OCI-M2 (cell line): Measurements from ENCODE around the gene TMCO2.
A peak's percentile ranks its signal among the peaks of the same experiment; 100 is the strongest.

Source experiments
- DNase-seq: peaks from one replicate; lab custom pipeline; 2025; ENCODE audit not compliant: unreplicated experiment; lab: John Stamatoyannopoulos, UW

TMCO2 gene

DNA sequence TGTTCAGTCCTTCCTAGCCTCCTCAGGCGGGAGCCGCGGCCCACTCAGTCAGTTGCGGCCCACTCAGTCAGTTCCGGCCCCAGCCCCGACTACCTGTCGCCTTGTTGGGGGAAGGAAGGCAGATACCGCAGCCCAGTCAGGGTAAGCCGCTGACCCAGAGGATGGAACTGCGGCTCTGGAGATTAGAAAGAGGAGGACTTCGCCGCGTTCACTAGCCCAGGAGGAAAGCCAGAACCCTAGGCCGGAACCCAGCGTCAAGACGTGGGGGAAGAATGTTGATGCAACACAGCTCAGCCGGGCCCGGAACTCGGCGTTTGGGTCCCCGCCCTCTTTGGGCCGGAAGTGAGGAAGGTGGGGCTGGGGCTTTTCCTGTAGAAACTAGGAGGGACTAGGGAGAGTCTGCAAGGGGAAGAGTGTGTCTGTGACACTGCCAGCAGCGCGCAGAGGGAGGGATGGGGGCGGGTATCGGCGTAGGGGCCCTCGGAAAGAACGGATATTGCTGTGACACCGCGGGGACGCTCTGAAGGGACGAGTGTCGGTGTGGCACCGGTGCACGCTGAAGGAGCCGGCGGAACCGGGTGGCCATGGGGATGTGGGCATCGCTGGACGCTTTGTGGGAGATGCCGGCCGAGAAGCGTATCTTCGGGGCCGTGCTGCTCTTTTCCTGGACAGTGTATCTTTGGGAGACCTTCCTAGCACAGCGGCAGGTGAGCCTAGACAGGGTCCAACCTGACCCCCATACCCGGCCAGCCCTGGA, 10.1 kb downstream of the TMCO2 start, which contains the start of gene ZMPSTE24:
TSS of gene ZMPSTE24 (plus strand) at position 549 of the 757 bp plus-strand sequence. CDS start at position 585, 36 bp downstream.
- DNase-seq = peak; percentile 68

DNA sequence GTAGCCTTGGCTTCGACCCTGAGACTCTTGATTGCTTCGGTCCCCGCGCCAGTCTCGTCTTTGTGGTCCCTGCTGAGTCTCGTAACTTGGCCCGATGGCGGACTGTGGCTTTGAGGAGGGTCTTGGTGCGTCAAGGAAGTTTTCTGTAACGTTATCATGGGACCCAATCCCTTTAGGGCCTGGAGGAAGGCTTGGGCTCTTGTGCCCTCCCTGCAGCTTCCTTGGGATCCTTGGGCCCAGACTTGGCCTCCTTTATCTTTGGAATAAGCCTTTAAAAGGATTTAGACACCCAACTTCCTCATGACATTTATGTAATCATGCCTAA, 10.7 kb downstream of the TMCO2 start:
- no peak for DNase-seq

DNA sequence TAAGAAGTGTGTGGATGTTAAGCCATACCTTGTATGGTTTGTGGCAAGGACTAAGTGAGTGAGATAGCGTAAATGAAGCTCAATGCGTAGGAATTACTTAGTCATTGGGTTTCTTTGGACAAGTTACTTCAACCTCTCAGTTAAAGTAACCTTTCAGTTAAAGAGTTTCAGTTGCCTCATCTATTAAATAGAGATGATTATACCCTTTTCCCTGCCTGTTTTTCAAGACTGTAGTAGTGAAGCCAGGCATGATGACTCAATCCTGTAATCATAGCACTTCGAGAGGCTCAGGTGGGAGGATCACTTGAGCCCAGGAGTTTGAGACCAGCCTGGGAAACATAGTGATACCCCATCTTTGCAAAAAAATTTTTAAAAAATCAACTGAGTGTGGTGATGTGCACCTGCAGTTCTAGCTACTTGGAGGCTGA, 16.6 kb downstream of the TMCO2 start:
- no peak for DNase-seq

DNA sequence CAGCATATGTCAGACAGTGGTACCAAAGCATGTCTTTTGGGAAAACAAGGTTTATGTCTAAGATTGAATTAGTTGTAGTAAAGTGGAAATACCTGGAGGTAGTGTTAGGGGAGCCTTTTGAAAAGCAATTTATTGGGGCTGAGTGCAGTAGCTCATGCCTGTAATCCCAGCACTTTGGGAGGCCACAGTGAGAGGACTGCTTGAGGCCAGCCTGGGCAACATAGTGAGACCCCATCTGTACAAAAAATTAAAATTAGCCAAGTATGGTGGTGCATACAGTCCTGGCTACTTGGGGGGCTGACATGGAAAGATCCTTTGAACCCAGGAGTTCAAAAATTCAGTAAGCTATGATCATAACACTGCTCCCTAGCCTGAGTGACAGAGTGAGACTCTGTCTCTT, 17.6 kb downstream of the TMCO2 start:
- DNase-seq = no peak

DNA sequence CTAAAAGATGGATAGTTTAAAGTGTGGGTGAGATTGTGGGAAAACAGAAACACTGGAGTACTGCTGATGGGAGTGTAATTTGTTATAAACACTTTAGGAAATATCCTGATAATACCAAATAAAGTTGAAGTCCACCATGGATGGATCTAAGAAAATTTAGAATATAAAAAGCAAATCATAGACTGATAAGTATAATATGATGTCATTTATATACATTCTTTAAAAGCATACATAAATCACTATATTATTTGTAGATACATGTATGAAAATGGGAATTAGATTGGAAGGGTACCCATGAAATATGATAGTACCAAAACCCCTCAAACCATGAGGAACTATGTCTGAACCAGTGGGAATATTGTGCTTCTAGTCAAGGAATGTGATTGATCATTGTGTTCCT, 18.2 kb downstream of the TMCO2 start:
- DNase-seq = no peak

DNA sequence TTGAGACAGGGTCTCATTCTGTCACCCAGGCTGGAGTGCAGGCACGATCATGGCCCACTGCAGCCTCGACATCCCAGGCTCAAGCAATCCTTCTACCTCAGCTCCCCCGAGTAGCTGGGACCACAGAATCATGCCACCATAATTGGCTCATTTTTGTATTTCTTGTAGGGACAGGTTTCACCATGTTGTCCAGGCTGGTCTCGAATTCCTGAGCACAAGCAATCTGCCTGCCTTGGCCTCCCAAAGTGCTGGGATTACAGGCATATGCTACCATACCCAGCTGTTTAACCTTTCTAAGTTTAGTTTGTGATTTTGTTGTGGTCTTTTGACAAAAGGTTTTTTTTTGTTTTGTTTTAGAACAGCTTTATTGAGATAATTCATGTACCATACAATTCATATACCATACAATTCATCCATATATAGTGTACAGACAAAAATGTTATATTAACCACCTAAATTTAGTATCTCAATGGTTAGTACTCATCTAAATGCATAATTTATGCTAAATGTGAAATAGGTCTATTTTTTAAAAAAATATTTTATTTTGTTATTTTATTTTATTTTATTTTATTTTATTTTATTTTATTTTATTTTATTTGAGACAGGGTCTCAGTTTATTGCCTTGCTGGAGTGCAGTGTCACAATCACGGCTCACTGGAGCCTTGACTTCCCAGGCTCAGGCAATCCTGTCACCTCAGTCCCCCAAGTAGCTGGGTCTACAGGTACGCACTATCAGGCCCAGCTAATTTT, 19.2 kb downstream of the TMCO2 start:
- no peak for DNase-seq

DNA sequence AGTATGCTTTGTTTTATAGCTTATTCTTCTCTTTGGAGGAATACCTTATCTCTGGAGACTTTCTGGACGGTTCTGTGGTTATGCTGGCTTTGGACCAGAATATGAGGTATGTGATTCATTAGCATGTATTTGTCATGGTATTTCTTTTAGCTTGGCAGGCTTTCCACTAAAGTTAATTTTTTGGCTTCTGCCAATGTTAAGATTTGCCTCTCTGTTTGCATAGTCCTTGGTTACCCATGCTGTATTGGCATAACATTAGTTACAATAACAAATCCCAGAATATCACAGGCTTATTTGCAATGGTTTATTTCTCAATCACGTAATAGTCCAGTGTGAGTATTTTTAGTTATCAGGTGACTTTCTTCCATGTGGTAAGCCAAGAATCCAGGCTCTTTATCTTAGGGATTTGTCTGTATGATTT, 20.0 kb downstream of the TMCO2 start:
- no peak for DNase-seq

DNA sequence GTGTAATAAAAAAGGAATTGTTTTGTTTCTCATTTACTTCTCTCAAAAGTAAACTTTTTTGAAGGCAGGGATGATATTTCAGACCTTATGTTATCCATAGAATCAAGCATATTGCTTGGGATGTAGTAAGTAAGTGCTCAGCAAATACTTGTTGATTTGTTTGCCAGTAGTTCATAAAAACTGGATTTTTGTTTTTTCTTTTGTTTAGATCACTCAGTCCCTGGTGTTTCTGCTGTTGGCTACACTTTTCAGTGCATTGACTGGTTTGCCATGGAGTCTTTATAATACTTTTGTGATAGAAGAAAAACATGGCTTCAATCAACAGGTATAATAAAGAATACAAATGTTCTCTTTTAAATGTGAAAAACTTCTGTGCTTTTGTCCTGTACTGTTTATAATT, 20.5 kb downstream of the TMCO2 start:
- no peak for DNase-seq

DNA sequence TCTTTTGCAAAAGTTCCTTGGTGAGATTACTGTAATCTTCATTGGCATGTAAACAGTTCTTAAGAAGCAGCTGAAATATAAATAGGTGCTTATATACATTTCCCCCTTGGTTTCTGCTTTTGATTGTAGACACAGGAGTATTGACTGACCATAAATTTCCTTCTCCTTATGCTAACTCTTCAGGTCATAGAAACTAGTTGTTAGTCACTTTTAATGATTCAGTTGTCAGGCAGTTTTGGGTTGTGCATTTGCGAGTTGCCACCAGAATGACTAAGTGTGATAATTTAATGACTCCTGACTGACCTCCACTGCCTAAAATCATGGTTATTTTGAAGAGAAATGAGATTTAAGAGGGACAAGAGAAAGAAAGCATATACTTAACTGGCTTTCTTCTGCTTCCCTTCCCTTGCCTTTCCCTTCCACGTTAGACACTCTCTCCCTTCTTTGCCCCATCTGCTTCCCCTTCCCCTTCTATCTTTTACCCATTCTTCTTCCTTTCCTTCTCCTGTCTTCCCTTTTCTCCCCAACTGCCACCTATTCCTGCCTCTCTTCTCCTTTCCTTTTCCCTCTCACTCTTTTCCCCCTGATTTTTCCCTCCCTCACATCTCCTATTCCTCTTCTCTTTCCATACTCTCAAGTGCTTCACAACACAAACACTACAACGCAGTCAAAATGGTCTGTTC, 22.6 kb downstream of the TMCO2 start:
- DNase-seq = no peak

DNA sequence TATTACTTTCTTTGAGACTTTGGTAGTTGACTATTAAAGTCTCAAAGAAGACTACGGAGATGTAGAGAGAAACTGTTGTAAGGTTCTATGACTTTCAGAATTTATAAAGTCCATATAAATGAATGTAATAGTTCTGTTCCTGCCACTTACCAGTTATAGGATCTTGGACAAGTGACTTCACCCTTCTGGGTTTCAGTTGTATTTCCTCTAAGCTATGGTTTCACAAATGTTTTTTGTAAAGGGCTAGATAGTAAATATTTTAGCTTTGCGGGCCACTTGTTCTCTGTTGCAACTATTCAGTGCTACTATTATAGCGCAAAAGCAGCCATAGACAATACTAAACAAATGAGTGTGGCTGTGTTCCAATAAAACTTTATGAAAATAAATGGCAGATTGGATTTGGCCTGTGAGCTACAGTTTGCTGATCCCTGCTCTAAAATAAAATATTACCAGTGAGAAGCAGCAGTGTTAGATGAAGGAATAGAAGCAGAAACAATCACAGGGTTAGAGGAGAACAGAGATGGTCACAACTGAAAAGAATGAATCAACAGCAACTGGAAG, 25.0 kb downstream of the TMCO2 start:
- DNase-seq = no peak

DNA sequence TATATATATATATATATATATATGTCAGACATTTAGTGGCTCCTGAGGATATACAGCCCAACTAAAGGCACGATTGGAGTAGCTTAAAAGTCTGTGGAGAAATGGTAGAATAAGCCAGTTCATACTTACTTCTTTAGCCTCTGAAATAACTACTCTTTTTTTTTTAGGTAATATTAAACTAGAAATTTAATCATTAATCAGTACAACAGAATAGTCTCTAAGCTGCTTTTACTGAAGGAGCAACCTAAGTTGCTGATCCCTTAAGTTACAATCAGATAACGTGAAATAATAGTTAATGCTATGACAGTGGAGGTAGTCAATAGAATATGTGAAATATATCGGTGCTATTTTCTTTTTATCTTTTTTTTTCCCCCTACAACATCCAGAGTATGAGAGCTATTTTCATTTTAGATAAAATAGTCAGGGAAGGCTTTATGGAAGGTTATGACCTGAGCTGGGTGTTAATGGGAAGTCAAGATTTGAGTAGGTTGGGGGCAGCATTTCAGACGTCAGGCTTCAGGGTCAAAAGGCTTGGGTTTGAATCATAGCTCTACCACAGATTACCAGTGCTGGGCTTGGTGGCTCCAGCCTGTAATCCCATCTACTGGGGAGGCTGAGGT, 25.9 kb downstream of the TMCO2 start:
- DNase-seq = no peak

DNA sequence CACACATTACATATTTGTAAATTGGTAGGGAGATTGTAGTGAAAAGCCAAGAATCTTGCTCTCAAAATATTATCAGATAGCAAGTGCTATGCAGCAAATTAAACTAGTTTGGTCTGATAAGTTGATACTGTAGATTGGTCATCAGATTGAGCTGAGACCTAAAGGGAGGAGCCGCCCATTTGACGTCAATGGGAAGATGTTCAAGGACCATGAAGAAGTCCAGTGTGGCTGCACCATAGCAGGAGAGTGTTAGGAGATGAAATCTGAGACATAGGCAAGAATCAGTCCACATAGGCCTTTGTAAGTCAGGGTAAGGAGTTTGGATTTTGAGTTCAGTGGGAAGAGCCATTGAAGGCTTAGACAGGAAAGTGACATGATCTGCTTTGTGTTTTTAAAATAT, 26.6 kb downstream of the TMCO2 start:
- no peak for DNase-seq

DNA sequence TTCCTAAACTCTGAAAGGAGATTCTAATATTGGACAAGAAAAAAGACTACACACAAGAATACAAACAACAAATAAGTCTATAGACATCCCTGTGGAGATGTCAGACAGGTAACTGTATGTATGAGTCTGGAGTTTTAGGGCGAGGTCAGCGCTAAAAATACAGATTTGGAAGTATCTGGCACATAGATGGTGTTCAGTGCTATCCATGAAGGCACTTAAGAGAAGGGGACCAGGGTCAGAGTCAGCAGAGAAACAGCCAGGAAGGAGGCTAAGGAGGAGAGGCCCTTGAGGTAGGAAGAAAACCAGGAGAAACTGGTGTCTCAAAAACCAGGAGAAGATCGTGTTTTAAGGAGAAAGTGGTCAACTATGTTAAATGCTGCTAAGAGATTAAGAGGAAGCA, 28.4 kb downstream of the TMCO2 start:
- no peak for DNase-seq

DNA sequence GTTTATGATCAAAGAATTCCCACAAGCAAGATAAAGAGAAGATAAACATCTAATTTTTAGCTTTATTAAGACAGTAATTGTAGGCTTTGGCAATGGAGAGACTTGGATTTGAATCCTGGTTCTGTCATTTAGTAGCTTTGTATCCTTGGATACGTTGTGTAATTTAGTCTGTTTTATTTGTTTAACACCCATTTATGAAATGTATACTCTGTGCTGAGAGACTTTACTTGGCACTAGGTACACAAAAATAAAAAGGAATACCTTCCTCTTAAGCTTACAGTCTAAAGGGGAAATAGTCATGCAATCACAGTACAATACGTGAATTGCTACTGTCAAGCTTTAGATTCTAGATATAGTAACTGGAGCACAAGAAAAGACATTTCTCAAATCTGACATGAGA, 34.1 kb downstream of the TMCO2 start:
- no peak for DNase-seq

DNA sequence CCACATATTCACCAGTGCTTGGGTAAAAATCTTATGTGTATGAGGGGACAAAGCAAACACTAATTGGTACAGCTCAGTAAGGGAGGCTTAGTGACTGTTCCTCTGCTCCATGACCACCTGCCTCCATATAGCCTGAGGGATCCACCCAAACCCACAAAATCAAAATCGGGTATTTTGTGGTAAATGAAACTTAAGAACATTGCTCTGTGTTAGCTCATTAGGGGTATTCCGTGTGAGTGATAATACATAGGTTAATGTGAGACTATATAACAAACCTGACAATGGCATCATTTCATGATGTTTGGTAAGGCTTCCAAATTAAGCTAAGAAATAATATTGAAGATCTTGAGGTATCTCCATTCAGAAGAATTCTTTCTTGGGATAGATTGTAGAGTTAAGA, 43.6 kb downstream of the TMCO2 start:
- DNase-seq = no peak

DNA sequence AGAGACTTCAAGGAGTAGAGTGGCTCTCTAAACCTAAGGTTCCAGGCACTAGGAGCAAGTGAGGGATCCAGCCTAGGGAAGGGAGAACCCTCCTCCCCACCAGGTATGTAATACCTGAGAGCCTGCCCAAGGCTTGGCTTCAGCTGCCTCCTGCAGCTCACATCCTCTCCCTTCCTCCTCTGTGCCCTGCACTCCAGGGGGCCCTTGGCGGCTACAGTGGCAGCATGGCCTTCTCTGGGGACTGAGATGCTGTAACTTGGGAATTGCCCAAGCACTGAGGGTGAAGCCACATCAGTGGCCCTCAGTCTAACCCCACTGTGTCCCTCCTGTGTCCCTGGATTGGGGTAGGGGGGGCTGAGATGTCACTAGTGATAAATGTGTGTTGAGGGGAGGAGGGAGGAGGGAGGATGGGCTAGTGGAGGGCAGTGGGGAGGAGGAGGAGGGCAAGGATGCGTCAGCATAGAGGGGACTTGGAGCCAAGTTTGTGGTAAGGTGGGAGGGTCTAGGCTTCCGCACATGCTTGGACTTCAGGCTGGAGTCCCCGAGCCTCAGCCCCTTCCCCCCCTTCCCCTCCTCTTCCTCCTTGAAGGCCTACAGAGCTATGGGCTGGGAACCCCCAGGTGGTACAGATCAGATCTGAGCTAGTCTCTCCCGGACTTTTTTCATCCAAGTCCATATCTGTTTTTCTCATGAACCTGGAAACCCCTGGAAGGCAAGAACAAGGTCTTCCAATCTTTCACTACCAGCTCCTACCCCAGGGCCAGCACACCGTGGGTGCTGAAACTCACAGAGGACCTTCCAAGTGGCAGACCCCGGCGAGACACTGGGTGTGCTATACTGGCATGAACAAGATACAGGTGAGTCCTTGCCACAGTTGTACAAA, 51.9 kb downstream of the TMCO2 start:
- DNase-seq = no peak

DNA sequence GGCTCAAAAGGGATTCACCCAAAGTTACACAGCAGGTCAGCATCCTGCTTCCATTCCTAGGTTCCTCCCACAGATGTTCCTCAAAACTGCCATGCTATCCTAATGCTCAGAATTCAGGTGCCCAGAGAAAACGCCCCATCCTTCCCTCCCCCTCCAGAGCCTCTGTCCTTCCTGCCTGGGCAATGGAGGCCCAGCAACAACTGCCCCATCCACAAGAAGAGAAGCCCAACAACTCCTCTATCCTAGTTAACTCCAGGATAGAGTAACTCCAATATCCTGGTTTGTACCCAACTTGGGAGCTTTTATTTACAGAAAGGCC, 52.5 kb downstream of the TMCO2 start:
- no peak for DNase-seq

DNA sequence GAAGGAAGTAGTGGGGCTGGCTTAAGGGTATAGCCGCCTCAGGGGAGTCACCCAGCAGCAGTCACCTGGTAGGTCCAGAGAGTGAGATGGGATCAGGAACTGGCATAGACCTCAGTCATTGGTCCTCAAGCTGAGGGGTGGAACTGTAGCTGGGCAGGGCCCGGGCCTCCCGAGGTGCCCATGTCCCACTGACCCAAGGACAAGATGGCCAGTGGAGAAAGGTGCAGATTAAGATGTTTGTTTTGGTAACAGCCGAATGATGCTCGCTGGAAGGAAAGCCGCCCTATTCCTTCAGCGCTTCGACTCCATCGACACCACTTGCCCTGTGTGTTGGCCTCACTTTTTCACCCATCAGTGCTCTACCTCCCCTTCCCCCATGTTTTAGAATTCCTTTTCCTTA, 52.9 kb downstream of the TMCO2 start:
- DNase-seq = no peak

DNA sequence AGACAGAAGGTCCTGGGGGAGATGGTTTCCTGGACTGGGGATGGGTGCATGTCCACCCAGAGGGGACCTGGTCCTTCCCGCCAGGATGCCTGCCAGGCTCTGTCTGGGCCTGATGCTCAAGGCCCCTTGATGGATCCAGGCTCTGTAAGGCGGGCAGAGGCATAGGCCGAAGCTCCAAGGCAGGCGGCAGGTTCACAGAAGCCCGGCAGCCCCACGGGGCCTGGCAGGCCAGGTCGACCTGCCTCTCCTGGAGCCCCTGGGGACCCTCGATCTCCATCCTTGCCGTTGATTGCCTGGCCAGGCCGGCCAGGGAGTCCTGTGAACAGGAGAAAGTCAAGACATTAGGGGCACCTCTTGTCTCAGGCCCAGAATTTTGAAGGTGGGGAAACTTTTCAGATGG, 53.3 kb downstream of the TMCO2 start:
- DNase-seq = no peak
